Psoas muscle (tissue), 8 donors: ENCODE data around the gene ZDHHC11B. TPM values are rescaled to one million over a fixed set of nuclear protein-coding genes. Genes with fewer than 3 reads are reported as not detected.
A peak's percentile ranks its signal among the peaks of the same experiment; 100 is the strongest.
"Not testable (repeated sequence)": the region's sequence is repeated elsewhere in the genome, so short reads cannot be mapped to it uniquely, and the experiment has no call there.

Experiments
- ATAC-seq, 4 donors: fragments of 200-7000 bp; cut with Tn5 transposase; one replicate each; pipeline ENCODE4 v1.9.1; 2020; ENCODE audit warnings: moderate library complexity in 3 of 4, mild to moderate bottlenecking in 2 of 4
- DNase-seq, 2 donors: peaks; one replicate each; pipeline ENCODE4 v3.0.0-alpha.2; 2020
- H3K27ac ChIP-seq: fragments of 200-600 bp; one replicate; pipeline ENCODE4 v1.8.0; 2022
- H3K27me3 ChIP-seq, 3 donors: fragments of 200-600 bp in 1 of 3; one replicate each; pipeline versions ENCODE4 v1.6.1 to v1.8.0; 2013 to 2022; ENCODE audit warnings: low read length in 2 of 3, mild to moderate bottlenecking in 2 of 3, moderate library complexity in 1 of 3; ENCODE audit not compliant: insufficient read depth in 3 of 3
- H3K36me3 ChIP-seq, 2 donors: fragments of 200-600 bp in 1 of 2; one replicate each; pipeline versions ENCODE4 v1.6.1 to v1.8.0; 2013 to 2022; ENCODE audit warnings: low read depth in 1 of 2, mild to moderate bottlenecking in 1 of 2, moderate library complexity in 1 of 2; ENCODE audit not compliant: insufficient read depth in 1 of 2
- H3K4me1 ChIP-seq: fragments of 200-600 bp; one replicate; pipeline ENCODE4 v1.8.0; 2022
- H3K4me3 ChIP-seq: fragments of 200-600 bp; one replicate; pipeline ENCODE4 v1.8.0; 2022; ENCODE audit warnings: mild to moderate bottlenecking
- H3K9me3 ChIP-seq: fragments of 200-600 bp; one replicate; pipeline ENCODE4 v1.8.0; 2022
- WGBS, 3 donors: extraction: QIAGEN DNeasy Blood & Tissue Kit; methylation state at CpG; one replicate each; pipeline versions ENCODE4 v1.1.6 to v1.1.7; 2013; 5-methylcytosine and 5-hydroxymethylcytosine counted together
- intact Hi-C, 2 donors: fragments of 100-400 bp; cut with DNase I; formaldehyde crosslinking; loops; one replicate each; pipeline versions ENCODE4 v1.11.0 to v1.14.2; 2022
- polyA plus RNA-seq, 3 donors: library from polyadenylated mRNA; stranded (reverse); fragments of 200-250 nt; gene quantifications; one replicate each; pipeline ENCODE4 v1.2.3, GENCODE V29; 2013
- total RNA-seq, 4 donors: library from RNA; stranded (reverse); fragmentation: NEBNext Ultra II Directional in 2 of 4; extraction: Animal tissue kit (Norgen Biotek cat#: 25700) in 2 of 4; gene quantifications; one replicate each; pipeline versions ENCODE4 v1.2.1 to v1.2.4, GENCODE V29; 2021 to 2023
- TF ChIP-seq, protein P1 (sequence below): fragments of 200-600 bp; IDR thresholded peaks from one replicate; pipeline ENCODE4 v1.8.0; 2022; ENCODE audit warnings: antibody characterized with exemption
- donor health status: healthy with polysubstance abuse.
- donor health status: DM: no; HTN: no; CAD: no; lungs with moderate emphysema.
- donor health status: Bipolar disorder and iron deficiency.
- donor health status: healthy.
- donor health status: DM: yes; HTN: yes; CAD: no.
- donor health status: DM: no; HTN: no; CAD: no.
- donor health status: DM: no; HTN: no; CAD: no.
- donor health status: DM: yes; HTN: yes; CAD: no.

Gene ZDHHC11B
- total and polyA plus RNA-seq, 7 donors, result 0.38 to 7.4 (median 1.3) TPM

DNA sequence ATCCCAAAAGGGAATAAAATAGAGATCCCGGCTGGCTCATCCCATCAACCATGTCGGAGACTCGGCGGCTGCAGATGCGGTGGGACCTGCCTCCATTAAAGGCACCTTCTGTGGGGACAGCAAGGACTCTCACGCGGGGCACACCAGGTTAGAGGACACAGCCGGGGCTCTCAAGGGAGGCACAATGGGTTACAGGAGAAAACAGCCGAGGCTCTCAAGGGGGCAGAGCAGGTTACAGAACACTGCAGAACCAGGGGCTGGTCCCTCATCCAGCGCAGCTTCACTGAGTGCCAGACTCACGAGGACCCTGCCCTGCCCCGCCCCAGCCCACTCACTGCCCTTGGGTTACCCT, 98.4 kb downstream of the ZDHHC11B start:
- H3K4me3 ChIP-seq, H3K36me3 ChIP-seq, H3K4me1 ChIP-seq, H3K27ac ChIP-seq, H3K9me3 ChIP-seq, DNase-seq, ATAC-seq, intact Hi-C loops, H3K27me3 ChIP-seq: not testable (repeated sequence)
- WGBS, 3 donors, result 91 to 96% (median 94%) methylated on average over 9 to 12 of the region's 12 CpGs

DNA sequence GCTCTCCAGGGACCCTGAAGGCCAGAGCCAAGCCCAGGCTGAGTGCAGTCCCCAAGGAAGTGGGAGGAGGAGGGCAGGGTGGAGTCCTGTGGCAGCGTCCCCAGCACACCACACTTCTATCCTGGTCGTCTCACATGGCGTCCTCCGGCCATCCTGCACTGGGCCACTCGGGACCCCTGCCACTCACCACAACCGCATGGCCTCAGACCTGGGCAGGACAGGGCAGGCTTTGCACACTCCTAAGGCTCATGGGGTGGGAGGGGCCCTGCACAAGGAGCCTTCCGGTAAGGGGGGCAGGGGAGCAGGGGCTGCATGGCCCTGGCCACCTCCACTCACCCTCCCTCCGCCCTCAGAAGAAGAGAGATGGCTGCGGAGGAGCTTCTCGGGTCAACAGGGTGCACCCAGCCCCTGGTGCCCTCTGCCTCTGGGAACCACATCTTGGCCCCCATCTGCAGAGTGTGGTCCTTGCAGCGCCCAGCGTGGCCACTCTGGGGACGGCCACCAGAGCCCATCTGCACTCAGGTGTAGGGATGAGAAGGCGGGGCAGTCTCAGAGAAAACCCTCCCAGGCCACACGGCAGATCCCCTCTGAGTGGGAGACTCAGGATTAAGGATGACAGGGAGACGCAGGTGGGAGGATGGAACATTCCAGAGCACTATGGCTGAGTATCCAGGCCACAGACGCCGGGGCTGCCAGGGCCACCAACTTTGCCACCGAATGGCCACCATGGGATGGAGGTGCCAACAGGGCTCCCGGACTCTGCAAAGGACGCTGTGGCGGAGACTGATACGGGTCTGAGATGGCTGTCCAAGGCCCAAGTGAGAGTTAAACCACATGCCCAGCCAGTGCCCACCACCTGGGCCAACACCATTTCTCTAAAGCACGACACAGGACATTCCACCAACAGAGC, 99.0 kb downstream of the ZDHHC11B start:
- intact Hi-C loops, result no loop called here
- ATAC-seq, result no peak
- 86 to 92% (median 87%) methylated on average over 24 of the region's 24 CpGs for WGBS, 3 donors

DNA sequence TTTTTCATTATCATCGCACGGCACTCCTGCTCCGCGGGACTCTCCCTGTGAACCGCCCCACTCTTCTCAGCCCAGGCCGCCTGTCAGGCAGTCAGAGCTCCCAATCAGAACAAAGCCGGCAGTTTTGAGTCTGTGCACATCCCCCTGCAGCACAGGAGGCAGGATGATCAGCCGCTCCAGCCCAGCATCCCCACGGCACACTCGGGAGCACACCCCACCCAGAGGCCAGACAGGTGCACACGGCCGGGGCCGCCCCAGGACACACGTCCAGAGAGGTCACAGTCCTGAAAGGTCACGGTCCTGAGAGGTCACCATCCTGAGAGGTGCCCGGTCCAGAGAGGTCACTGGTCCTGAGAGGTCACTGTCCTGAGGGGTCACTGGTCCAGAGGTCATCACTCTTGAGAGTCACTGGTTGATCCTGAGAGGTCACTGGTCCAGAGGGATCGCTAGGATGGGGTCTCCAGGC, 99.7 kb downstream of the ZDHHC11B start:
- no peak overlapping the region for H3K27ac ChIP-seq
- TF ChIP-seq, protein P1, sequence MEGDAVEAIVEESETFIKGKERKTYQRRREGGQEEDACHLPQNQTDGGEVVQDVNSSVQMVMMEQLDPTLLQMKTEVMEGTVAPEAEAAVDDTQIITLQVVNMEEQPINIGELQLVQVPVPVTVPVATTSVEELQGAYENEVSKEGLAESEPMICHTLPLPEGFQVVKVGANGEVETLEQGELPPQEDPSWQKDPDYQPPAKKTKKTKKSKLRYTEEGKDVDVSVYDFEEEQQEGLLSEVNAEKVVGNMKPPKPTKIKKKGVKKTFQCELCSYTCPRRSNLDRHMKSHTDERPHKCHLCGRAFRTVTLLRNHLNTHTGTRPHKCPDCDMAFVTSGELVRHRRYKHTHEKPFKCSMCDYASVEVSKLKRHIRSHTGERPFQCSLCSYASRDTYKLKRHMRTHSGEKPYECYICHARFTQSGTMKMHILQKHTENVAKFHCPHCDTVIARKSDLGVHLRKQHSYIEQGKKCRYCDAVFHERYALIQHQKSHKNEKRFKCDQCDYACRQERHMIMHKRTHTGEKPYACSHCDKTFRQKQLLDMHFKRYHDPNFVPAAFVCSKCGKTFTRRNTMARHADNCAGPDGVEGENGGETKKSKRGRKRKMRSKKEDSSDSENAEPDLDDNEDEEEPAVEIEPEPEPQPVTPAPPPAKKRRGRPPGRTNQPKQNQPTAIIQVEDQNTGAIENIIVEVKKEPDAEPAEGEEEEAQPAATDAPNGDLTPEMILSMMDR, result no peak
- ATAC-seq (no peak), DNase-seq (peak in 1 of 2 donors; percentile 10)
- 84 to 88% (median 84%) methylated on average over 17 of the region's 17 CpGs for WGBS, 3 donors
- peaks cover 6% of the 10 kb centered on the region for H3K4me1 ChIP-seq
- H3K36me3 ChIP-seq, result no peaks in the 10 kb centered on the region
- no peaks in the 10 kb centered on the region for H3K9me3 ChIP-seq
- no peak overlapping the region for H3K4me3 ChIP-seq
- no peaks in the 10 kb centered on the region for H3K27me3 ChIP-seq
- intact Hi-C loops, result no loop called here

More for the DNA sequence above, 99.0 kb downstream of the ZDHHC11B start:
- Histone ChIP-seq H3K4me1 (peaks cover 6% of the 10 kb centered on the region), H3K27me3 (no peaks in the 10 kb centered on the region), H3K36me3 (no peaks in the 10 kb centered on the region), H3K9me3 (no peaks in the 10 kb centered on the region), H3K27ac (no peak overlapping the region), H3K4me3 (no peak overlapping the region)
- TF ChIP-seq, protein P1, result no peak
- peak in 1 of 2 donors; percentile 6 for DNase-seq

DNA sequence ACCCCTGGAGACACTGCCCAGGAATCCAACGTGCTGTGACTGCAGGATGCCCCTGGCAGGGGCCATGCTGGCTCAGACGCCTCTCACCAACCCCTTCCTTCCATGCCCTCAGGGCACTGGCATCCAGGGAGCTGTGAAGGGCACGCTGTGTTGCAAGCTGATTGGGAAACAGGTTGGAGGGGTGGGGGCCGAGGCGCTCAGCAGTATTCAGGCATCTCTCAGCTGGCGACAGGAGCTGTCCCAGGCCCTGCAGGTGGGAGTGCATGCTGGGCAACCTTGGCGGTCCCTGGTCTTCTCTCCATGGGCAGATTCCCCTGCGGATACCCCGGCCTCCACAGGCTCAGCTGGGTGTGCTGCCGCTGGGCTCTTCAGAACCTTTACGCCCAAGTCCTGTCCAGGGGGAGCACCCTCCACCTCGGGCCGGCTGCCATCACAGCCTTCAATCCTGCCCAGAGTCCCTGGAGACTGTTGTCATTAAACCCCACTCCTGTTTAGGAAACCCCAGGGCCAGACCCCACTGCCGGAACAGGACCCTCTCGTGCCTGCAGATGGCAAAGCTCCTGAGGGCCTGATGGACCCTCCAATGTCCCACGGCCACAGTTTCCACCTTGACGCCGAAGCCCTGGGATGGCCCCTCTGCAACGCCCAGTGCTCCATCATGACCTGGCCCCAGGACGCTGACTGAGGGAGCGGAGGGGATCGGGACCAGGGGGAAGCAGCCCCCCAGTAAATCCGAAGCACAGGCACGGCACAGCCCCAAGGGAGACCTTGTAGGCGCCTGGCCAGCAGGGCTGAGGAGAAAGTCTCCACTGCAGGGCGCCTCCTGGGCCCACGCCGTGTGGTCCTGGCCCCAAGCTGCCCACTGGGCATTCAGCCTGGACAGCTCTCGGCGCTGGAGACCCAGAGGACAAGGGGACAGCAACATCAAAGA, 100.7 kb downstream of the ZDHHC11B start:
- TF ChIP-seq, protein P1, result no peak
- H3K4me1 ChIP-seq, result peaks cover 6% of the 10 kb centered on the region
- H3K27me3 ChIP-seq, result no peaks in the 10 kb centered on the region
- H3K27ac ChIP-seq, result no peak overlapping the region
- 64 to 80% (median 77%) methylated on average over 29 to 30 of the region's 30 CpGs for WGBS, 3 donors
- ATAC-seq, result peak; percentile 59 to 92 (median 87)
- intact Hi-C loops, result no loop called here
- H3K9me3 ChIP-seq, result no peaks in the 10 kb centered on the region
- H3K4me3 ChIP-seq, result no peak overlapping the region
- DNase-seq, result peak; percentile 61 to 73
- no peaks in the 10 kb centered on the region for H3K36me3 ChIP-seq

DNA sequence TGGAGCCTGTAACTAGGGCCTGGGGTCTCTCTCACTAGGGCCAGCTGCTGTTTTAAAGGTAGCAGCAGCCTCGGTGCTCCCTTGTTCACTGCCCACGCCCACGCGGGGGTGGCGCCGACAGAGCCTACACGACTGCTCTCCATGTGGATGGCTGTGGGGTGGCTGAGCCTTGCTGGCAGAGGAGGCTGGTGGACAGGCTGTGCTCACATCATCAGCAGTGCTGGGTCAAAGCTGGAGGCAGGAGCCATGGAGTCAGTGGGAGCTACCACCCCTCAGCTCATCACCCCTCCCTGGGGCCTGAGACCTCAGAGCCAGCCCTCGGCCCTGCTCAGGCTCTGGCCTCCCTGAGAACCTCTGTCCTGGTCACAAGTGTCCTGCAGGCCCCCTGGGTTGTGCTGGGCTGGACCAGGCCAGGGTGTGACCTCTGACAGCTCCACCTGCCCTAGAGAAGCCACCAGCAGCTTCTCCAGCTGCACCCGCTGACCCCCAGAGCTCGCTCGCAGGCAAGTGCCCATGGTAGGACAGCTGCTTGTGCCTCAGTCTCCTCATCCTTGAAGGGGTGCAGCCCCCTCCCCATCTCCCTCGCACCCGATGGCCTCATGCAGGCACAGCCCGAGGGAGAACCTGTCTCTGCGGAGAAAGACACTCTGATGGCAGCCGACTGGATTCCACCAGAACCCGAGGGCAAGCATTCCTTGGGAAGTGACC, 101.7 kb downstream of the ZDHHC11B start:
- H3K4me1 ChIP-seq, intact Hi-C loops, H3K36me3 ChIP-seq, H3K27me3 ChIP-seq, H3K4me3 ChIP-seq, H3K9me3 ChIP-seq, H3K27ac ChIP-seq: not testable (repeated sequence)
- WGBS, 3 donors, result 71 to 86% (median 78%) methylated on average over 17 of the region's 17 CpGs
- ATAC-seq (peak in 2 of 4 donors; percentile 3 to 21), DNase-seq (peak in 1 of 2 donors; percentile 44)

DNA sequence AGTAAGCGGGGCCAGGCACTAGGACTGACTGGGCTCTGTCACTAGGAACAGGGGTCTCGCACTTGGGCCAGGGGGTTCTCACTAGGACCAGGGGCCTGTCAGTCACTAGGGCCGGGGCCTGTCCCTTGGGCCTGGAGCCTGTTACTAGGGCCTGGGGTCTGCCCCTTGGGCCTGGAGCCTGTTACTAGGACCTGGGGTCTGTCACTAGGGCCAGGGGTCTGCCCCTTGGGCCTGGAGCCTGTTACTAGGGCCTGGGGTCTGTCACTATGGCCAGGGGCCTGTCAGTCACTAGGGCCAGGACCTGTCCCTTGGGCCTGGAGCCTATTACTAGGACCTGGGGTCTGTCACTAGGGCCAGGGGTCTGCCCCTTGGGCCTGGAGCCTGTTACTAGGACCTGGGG, 102.3 kb downstream of the ZDHHC11B start:
- H3K4me3 ChIP-seq, intact Hi-C loops, ATAC-seq, H3K27me3 ChIP-seq, H3K9me3 ChIP-seq, H3K4me1 ChIP-seq, DNase-seq, H3K36me3 ChIP-seq, H3K27ac ChIP-seq: not testable (repeated sequence)
- 92 to 99% methylated on average over 2 to 3 of the region's 3 CpGs; no CpG with 5 or more reads in 1 of the 3 donors for WGBS, 3 donors

DNA sequence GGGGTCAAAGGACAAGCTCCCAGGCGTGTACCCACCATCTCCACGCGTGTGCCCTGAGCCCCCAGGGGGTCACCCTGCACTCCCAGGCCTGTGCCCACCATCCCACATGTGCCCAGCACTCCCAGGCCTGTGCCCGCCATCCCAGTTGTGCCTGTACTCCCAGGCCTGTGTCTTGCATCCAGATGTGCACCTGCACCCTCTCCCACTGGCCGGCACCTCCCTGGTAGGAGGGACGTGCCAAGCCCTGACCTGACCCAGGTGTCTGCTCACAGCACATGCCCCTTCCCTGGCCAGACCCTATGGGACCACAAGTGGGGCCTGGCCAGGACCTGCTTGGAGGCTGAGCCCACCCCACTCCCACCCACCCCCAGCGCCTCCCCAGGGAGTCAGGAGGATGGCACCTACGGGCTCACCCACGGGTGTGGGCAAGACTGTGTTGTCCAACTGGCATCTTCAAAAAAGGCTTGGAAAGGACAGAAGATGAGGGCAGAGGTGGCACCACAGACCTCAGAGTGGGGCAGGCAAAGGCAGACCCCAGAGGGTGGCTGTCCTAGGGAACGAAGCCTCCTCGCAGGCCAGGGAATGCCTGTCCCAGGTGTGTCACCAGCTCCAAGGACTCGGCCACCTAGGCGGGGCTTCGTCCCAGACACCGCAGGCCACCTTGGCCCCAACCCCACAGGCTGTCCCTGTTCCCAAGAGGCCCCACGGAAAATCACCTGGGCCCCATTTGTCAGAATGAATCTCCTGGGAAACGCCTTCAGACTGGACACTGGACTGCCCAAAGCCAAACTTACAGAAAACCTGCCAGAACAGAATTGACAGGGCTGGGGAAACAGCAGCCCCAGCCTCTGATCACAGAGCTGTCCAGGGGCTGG, 103.0 kb downstream of the ZDHHC11B start:
- ATAC-seq, H3K9me3 ChIP-seq, H3K4me1 ChIP-seq, H3K36me3 ChIP-seq, H3K27me3 ChIP-seq, H3K4me3 ChIP-seq, H3K27ac ChIP-seq, intact Hi-C loops: not testable (repeated sequence)
- peak; percentile 10 to 48 for DNase-seq
- WGBS, 3 donors, result 85 to 91% (median 86%) methylated on average over 14 to 17 of the region's 17 CpGs
